ENCODE results near the gene NRROS. TPM values are rescaled to one million over a fixed set of nuclear protein-coding genes. Genes with fewer than 3 reads are reported as not detected.

The NRROS gene
- total RNA-seq, 1 donor from 2014 or later: 0.68 TPM

GRCh38 chr3:196625331-196625730 lies 14.2 kb upstream of the NRROS start:
- DNase-seq (ENCODE audit: extremely low spot score, unreplicated experiment): no peak
- Mint-ChIP-seq H3K27me3 (no peaks in the 10 kb centered on the region), H3K36me3 (no peaks in the 10 kb centered on the region), H3K4me3 (no peak overlapping the region), H3K9me3 (no peaks in the 10 kb centered on the region), H3K27ac (no peak overlapping the region), H3K4me1 (ENCODE audit: unreplicated experiment) (peaks cover 2% of the 10 kb centered on the region)
- TF ChIP-seq, protein P1, sequence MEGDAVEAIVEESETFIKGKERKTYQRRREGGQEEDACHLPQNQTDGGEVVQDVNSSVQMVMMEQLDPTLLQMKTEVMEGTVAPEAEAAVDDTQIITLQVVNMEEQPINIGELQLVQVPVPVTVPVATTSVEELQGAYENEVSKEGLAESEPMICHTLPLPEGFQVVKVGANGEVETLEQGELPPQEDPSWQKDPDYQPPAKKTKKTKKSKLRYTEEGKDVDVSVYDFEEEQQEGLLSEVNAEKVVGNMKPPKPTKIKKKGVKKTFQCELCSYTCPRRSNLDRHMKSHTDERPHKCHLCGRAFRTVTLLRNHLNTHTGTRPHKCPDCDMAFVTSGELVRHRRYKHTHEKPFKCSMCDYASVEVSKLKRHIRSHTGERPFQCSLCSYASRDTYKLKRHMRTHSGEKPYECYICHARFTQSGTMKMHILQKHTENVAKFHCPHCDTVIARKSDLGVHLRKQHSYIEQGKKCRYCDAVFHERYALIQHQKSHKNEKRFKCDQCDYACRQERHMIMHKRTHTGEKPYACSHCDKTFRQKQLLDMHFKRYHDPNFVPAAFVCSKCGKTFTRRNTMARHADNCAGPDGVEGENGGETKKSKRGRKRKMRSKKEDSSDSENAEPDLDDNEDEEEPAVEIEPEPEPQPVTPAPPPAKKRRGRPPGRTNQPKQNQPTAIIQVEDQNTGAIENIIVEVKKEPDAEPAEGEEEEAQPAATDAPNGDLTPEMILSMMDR (conservative IDR thresholded peaks at IDR 0.05): no peak

DNA sequence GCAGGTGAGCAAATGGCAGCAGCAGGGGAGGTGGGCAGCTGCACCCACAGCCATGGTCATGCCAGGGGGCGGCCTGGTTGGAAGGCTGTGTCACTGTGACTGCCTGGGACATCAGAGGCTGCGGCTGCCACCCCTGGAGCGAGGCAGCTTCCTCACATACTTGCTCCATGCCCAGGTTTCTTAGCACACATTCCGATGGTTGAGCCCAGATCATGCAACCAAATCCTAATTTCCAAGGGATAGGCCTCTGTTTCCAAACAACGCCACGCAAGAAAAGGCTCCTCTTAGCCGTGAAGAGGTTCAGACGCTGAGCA lies 11.6 kb upstream of the NRROS start:
- no peaks in the 10 kb centered on the region for H3K9me3 Mint-ChIP-seq
- DNase-seq (ENCODE audit: extremely low spot score, unreplicated experiment): no peak
- H3K27ac Mint-ChIP-seq: no peak overlapping the region
- H3K4me3 Mint-ChIP-seq: no peak overlapping the region
- peaks cover 11% of the 10 kb centered on the region for H3K4me1 Mint-ChIP-seq (ENCODE audit: unreplicated experiment)
- TF ChIP-seq, protein P1 (conservative IDR thresholded peaks at IDR 0.05): no peak
- no peaks in the 10 kb centered on the region for H3K36me3 Mint-ChIP-seq
- no peaks in the 10 kb centered on the region for H3K27me3 Mint-ChIP-seq

GRCh38 chr3:196629228-196629627 lies 10.3 kb upstream of the NRROS start:
- TF ChIP-seq, protein P1 (conservative IDR thresholded peaks at IDR 0.05): no peak
- Mint-ChIP-seq H3K4me1 (ENCODE audit: unreplicated experiment) (peaks cover 13% of the 10 kb centered on the region), H3K9me3 (no peaks in the 10 kb centered on the region), H3K36me3 (no peaks in the 10 kb centered on the region), H3K27me3 (no peaks in the 10 kb centered on the region), H3K27ac (no peak overlapping the region), H3K4me3 (no peak overlapping the region)
- no peak for DNase-seq (ENCODE audit: extremely low spot score, unreplicated experiment)

GRCh38 chr3:196631682-196632045 lies 7.8 kb upstream of the NRROS start:
- H3K27ac Mint-ChIP-seq: peak overlapping the region; percentile 93

DNA sequence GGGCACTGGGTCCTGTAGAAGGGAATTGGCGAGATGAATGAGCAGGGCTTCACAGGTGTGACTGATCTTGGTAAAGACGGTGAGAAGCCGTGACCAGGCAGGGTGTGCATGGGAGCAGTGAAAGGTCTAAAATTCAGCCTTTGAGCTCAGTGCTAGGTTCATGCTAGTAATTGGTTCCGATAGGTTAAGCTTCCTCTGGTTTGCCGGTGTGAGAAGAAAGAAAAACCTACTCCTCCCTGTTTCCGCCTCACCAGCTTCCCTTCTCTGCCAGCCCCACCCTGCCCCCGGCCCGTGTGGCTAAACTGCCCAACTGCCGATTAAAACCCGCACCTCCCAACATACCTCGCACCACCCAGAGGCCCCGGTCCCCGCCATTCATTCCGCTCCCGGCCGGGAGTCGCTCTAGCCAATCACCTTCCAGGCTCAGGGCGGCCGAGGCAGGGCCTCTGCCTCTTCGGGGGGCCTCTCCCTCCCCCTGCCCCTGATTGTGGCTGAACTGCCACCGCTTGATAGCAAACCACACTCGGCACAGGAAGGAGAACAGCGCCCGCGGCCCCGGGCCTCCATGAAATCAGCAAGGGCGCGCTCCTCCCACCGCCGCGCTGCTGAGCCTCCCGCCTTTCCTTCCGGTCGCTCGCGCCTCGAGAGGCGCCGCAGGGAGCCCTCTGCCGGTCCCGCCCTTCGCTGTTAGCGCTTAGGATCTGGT lies 7.3 kb upstream of the NRROS start:
- DNase-seq (ENCODE audit: extremely low spot score, unreplicated experiment): peak; percentile 88
- Mint-ChIP-seq H3K27me3 (peaks cover 6% of the 10 kb centered on the region), H3K4me3 (peak overlapping the region; percentile 89), H3K9me3 (no peaks in the 10 kb centered on the region), H3K4me1 (ENCODE audit: unreplicated experiment) (peaks cover 13% of the 10 kb centered on the region), H3K36me3 (no peaks in the 10 kb centered on the region), H3K27ac (peak overlapping the region; percentile 93)
- TF ChIP-seq, protein P1 (conservative IDR thresholded peaks at IDR 0.05): no peak

More at GRCh38 chr3:196631682-196632045, 7.8 kb upstream of the NRROS start:
- no peak for DNase-seq (ENCODE audit: extremely low spot score, unreplicated experiment)
- Mint-ChIP-seq H3K4me1 (ENCODE audit: unreplicated experiment) (peaks cover 13% of the 10 kb centered on the region), H3K9me3 (no peaks in the 10 kb centered on the region), H3K27me3 (peaks cover 6% of the 10 kb centered on the region), H3K4me3 (peak overlapping the region; percentile 89), H3K36me3 (no peaks in the 10 kb centered on the region)
- TF ChIP-seq, protein P1 (conservative IDR thresholded peaks at IDR 0.05): no peak
